NCI-H2081 (cell line): ENCODE measurements around the gene MVK.
A peak's percentile ranks its signal among the peaks of the same experiment; 100 is the strongest.
"Not testable (repeated sequence)": the region's sequence is repeated elsewhere in the genome, so short reads cannot be mapped to it uniquely, and the experiment has no call there.

Experiments
- DNase-seq, 2 experiments: peaks; one replicate each; lab custom pipeline; 2025; lab: John Stamatoyannopoulos, UW

The MVK gene

DNA sequence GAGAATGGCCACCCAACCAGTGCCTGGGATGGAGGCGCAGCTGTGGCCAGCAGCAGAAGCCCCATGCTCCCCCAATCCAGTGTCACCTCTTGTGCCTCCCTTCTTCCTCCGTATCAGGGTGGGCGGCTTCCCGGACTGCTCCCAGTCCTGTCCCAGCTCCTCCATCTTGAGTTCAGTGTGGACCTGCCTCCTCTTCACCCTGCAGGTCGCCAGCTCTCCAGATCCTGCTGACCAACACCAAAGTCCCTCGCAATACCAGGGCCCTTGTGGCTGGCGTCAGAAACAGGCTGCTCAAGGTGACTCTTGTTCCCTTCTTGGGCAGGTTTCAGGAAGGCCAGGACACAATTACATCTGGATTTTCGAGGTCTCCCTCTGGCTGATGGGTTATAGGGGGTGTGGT is 17.0 kb downstream of the MVK start:
- DNase-seq: no peak

DNA sequence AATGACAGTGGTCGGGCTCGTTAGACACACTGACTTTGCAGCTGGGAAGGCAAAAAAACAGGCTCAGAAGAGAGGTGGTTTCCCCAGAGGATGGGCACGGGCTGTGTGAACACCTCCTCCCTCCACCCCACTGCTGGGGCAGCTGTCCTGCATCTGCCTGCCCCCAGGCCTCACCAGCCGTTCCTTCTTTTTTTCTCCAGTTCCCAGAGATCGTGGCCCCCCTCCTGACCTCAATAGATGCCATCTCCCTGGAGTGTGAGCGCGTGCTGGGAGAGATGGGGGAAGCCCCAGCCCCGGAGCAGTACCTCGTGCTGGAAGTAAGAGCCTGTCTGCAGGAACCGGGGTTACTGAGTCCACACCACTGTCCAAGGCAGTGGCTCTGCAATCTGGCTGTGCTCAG is 17.4 kb downstream of the MVK start:
- no peak for DNase-seq

DNA sequence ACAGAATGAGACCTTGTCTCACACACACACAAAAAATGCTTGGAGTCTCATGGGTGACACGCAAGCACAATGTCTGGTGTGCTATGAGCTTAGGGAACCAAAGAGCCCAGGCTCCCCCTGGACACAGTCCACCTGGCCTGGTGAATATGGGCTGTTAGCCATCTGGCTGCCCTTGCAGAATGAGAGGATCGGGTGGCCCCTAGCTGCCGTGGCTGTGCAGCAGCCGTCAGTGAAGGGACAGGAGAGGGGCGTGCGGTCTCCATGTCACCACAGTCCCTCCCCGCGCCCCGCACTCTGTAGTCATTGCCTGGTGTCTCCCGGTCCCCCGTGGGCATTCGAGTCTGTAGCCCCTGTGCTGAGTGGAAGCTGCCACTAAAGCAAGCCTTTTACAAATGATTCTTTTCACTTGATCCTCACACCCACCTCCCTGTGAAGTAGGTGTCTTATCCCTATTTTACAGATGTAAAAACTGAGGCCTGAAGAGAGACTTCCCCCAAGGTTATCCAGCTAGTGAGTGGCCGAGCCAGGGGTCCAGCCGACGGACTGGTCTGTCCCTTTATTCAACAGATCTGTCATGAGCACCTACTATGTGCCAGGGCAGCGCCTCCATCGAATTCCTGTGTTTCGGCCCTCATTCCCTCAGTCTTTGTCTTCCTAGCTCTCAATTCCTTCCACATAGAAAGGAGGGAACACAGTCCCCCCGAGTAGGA is 18.8 kb downstream of the MVK start:
- DNase-seq: no peak

DNA sequence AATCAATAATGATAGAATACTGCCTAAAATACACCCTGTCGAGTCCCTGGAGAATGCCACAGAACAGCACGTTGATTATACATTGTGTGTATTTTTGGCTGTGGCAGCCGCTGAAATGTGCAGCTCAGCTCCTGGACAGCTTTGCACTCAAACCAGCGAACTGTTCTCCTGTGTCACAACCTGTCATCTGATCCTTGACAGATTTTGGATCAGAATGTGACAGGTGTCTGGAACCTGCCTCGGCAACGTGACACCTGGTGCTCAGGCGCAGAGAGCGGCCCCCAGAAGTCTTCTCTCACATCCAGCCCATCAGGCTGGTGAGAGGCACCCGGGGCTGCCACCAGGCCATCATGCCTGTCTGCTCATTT is 19.3 kb downstream of the MVK start:
- no peak for DNase-seq

DNA sequence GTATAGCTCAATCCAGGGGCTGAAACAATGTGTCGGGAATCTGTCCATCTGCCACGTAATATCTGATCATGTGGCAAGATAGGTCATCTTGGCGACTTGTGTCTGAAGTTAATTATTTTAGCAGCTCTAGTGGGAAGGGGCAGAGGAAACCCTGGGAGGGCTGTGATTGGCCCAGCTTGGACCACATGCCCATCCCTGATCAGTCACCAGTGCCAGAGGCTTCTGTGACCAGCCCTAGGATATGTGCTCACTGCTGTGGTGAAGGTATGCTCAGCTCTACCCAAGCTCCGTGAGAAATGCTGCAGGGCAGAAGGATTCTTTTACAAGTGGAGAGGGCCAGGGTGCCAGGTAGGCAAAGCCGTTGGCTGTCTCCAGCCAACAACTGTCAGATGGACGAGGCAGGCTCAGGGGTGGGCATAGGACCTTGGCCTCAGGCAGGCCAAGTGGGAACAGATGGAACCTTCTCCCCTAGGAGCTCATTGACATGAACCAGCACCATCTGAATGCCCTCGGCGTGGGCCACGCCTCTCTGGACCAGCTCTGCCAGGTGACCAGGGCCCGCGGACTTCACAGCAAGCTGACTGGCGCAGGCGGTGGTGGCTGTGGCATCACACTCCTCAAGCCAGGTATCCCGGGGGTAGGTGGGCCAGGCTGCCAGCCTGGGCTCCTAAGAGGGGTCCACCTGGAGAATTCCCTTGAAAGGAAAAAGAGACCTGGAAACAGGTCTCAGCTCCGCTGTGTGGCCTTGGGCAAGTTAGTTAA is 21.1 kb downstream of the MVK start:
- no peak for DNase-seq

DNA sequence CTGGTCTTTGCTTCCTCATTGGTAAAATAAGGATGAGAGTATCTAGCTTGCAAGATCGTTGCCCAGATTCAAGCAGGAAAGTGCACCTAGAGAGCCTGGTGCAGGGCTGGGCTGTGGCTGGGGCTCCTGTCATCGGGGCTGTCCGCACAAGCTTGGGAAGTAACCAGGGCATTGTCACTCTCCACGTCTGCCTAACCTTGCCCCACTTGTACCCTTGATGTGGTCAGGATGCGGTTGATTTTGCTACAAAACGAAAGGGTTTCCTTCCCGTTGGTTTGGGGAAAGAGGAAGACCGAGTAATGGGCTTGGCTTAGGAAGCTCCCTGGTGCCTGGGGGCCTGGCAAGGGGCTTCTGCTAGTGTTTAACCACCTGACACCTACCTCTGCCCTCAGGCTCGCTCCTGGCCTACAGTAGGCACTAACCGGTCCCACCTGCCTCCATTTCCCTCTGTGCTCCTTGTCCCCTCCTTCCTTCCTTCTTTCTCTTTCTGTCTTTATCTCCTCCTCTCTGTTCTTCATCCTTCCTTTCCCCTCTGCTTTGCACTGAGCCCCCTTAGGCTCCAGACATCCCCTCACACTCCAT is 21.8 kb downstream of the MVK start:
- DNase-seq: no peak

DNA sequence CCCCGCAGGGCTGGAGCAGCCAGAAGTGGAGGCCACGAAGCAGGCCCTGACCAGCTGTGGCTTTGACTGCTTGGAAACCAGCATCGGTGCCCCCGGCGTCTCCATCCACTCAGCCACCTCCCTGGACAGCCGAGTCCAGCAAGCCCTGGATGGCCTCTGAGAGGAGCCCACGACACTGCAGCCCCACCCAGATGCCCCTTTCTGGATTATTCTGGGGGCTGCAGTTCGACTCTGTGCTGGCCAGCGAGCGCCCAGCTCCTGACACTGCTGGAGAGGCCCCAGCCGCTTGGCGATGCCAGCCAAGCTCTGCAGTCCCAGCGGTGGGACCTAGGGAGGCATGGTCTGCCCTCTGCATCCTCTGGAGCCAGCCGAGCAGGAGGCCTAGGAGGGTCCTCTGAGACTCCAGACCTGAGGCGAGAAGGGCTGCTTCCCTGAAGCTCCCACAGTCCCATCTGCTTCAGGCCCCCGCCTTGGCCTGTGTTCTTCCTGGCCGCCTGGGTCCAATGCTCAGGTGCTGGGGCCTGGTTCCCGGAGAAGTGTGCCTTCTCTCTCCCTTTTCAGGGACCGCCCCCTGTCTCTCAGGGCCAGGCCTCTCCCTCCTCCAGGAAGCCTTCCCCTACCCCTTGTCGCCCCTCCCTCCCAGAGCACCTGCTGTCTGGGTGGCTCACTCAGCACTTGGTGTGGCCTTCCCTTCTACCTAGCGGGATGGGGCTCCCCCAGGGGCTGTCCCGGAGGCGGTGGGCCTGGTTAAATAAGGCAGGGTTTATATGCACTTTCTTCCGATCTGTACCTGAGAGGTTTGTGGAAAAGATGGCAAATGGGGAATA is 23.0 kb downstream of the MVK start:
- DNase-seq: no peak

DNA sequence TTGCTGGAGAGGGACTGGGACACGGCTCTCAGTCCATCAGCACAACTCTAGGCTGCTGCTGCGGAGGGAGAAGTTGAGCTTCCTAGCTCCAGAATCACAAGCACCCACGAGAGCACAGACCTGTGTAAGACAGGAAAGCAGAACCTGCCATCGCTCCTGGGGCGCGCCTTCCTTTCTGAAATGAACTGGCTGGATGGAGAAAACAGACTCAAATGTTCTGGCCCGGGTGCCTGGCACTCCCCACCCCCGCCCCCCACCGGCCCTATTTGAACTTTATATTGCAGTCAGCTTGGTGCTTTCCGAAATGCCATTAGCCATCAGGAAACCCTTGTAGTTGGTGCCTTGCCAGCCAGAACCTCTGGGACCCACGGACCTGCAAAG is 23.8 kb downstream of the MVK start:
- DNase-seq: no peak

DNA sequence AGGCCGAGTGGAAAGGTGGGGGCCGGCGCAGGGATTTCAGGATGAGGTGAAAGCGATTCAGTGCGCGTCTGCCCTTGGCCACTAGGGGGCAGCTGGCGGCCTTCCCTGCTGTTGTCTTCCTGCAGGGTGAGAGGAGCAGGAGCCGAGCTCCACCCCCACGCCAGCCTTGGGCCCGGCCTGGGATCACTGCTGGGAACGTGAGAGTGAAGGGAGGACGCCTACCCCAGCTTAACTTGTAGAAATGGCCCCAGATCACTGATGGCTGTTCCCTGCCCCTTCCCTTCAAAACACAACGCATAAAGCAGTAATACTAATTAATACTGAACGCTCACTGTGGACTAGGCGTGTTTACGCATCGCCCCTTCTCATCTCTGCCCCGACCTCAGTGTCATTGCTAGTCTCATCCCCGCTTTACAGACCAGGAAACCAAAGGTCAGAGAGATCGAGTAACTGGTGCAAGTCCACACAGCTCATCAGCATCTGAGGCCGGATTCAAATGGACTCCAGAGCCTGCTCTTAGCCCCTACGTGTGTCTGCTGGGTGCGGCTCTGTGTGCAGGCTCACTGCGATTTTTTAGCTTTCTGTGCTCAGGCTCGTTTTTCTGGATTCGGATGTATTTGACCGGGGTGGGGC is 24.3 kb downstream of the MVK start:
- peak; percentile 89 to 90 for DNase-seq

DNA sequence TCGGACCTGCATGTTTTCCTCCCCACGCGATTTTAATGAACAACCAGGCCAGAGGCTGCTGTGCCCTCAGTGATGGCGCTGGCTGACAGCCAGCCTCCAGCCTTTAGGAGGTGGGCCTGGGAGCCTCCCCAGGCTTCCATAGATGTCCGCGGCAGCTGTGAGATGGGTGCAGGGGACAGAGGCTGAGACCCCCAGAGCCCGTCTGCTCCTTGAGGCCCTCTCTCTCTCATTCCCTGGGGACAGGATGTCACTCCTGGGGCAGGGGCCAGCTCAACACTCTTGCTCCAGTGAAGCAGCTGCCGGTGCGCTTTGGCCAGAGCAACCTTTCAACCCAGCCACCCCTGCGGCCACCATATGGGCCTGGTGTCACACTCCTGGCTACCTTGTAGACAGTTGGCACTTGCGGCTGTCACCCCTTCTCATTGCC is 24.8 kb downstream of the MVK start:
- no peak for DNase-seq

DNA sequence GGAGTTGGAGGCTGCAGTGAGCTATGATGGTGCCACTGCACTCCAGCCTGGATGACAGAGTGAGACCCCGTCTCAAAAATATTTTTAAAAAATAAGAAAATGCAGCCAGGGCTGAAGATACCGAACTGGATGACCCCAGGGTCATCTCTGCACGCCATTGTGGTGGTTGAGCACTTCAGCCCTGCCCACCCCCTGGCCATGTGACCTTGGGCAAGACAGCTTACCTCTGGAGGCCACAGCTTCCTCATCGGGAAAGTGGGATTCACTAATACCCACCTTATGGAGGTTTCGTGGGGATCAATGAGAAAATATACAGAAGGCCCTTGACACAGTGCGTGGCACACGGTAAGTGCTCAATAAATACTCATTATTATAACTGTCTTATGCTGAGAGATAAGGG is 25.5 kb downstream of the MVK start:
- no peak for DNase-seq

DNA sequence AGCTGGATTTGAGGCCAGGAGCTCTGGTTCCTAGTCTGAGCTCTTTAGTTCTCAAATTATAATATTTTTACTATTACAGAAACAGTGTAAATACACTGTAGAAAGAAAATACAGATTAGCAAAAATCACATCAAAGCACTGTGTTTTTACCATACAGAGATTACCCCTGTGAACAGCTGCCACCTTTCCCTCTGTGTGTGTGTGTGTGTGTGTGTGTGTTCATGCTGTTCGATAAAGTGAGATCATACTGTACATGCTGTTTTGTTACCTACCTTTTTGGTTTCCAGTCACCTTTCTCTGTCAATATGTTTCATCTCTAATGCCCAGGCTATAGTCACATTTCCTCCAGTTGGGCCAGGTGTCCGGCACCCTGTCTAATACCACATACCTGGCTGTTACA is 26.9 kb downstream of the MVK start:
- peak in 1 of 2 experiments; percentile 47 for DNase-seq

DNA sequence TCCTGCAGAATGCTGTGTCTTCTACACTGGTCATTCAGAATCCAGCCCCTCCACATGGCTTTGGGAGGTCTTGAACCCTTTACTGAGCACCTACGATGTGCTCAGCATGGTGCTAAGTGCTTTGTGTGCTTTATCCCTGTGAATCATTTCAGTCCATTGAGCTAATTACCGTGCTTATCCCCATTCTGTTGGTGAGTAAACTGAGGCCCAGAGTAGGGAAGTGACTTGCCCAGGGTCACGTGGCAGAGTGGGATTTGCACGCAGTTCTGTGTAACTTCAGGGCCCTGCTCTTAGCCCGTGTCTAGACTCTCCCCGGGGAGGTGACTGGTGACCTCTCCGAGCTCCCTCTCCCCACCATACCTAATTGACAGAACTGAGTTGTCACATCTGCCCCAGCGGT is 27.4 kb downstream of the MVK start:
- no peak for DNase-seq

DNA sequence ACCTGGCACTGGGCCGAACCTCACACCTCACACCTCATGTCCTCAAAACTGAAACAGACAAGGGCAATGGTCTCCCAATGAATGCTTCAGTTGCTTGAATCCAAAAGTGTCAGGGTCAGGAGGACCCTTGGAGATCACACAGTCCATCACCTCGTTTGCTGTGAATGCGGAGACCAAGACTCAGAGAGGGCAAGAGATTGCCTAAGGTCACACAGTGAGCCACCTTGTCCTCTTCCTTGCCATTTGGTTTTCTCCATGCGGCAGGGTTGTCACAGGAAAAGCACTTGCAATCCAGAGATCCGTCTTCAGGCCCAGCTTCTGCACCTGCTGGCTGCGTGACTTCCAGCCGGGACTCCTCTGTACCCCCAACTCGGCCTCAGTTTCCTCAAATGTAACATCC is 28.0 kb downstream of the MVK start:
- no peak for DNase-seq

DNA sequence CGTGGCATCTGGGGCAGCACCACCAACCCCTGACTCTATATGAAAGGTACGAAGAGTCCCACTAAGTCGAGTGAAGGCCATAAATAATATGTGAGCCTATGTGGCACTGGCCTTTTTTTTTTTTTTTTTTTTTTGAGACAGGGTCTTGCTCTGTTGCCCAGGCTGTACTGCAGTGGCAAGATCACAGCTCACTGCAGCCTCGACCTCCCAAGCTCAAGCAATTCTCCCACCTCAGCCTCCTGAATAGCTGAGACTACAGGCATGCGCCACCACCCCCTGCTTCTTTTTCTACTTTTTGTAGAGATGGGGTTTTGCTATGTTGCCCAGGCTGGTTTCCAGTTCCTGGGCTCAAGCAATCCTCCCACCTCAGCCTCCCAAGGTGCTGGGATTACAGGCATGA is 28.5 kb downstream of the MVK start:
- DNase-seq: not testable (repeated sequence)

DNA sequence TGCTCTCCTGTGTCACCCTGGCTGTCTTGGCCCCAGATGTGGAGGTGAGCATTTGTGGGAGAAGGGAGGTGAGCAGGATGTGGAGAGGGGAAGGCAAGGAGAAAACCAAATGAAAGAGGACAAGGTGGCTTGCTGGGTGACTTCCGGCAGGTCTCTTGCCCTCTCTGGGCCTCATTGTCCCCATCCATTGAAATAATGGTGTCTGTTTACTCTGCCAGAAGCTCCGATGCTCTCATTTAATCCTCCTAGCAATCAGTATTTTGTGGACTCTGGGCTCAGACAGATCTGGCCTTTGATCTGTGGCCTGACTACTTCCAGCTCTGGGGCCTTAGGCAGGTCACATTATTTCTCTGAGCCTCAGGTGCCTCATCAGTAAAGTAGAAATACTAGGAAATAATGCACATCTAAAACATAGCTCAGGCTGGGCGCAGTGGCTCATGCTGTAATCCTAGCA is 30.6 kb downstream of the MVK start:
- no peak for DNase-seq

DNA sequence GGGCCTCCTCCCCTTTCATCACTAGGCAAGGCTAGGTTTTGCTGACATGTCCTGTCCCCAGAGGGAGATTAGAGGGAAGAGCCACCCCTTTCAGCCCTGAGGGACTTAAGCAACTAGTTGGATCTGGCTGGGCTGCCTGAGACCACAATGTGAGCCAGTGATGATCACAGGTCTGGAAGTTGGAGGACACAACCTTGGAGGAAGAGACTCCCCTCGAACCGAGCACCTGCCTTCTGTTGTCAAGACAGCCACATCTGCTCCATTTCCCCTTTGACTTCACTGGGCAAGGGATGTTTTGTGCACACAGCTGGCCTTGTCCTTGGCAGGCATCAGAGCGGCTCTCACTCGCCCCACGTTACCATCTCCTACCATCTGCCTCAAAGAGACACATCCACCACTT is 31.4 kb downstream of the MVK start:
- DNase-seq: peak in 1 of 2 experiments; percentile 53

DNA sequence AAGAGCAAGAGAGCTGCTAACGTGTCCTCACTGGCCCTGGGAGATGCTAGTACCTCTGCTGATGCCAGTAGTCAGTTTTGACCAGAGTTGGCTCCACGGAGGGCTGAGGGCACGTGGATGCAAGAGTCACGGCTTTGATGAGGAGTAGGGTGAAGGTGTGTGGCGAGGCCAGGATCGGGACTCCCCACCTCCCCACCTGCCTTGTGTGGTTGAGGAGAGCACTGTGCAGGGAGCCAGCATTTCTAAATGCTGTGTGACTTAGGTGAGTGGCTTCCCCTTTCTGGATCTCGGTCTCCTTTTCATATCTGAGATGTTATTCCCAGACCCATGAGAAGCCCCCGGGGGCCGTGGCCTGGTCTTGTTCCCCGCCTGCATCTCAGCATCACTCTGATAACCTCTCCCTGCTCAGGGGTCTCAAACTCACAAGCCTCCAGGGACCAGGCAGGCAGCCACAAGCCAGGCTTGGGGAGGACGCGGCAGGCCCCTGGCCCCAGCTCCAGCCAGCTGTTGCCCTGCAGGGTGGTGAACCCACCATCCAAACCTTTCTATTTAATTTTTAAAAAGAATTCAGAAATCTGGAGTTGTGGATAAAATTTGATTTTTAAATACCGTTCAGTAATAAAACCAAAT is 32.1 kb downstream of the MVK start:
- DNase-seq: no peak

DNA sequence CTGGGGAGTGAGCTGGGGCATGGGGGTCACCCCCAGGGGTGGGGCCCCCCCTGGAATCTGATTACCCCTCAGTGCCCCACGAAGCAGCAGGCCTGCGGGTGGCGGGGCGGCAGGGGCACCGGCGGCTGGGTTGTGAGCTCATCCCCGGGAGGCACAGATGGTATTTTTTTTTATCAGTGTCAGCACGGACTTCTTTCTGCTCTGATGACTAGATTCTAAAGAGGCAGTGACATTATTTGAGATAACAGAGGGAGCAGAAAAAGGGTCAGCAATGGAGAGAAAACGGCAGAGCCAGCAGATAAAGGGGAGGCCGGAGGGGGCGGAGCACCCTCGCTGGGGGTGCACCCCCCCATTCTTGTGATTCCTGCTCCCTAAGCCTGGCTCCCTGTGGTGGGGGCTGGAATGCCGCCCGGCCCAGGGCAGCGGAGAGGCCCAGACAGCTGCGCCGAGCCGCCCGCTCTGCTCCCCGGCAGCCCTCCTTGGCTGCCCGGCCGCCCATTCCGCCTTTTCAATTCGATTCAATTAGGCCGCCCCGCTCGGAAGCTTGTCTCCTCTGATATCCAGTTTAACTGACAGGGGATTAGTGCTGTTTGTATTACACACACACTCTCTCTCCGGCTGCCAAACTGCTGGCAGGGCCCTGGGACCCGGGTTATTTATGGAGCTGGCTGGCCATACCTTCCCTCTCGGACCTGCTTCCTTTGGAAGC is 32.9 kb downstream of the MVK start:
- DNase-seq: peak; percentile 78 to 86

DNA sequence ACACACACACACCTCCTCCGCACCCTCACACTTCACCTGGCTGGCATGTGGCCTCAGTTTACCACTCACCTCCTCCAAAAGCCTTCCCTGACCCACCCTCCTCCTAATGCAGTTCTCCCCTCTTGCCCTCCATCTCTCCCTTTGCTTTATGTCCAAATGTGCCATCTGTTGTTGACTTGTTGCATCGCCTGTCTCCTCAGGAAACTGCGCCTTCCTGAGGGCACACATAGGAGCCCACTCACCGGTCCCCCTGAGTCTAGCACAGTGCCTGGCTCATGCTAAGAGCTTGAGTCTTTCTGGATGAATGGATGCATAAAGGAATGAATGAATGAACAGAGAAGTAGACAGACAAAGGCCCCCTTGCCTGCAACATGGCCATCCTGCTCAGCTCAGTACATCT is 34.0 kb downstream of the MVK start:
- DNase-seq: no peak

DNA sequence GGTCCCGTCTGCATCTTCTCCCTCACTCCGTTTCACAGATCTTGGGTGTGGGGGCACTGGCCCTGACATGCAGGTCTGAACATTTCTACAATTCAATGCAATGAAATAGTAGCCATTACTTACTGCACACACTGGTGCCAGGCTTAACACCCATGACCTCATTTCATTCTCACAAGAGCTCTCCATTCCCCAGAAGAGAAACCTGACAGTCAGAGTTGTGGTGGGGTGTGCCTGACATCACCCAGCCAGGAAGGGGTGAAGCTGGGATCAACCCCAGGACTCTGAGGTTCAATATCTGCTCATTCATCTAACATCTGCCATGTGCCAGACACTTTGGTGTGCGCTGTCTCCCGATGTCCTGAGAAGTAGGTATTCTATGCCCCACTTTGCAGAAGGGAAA is 34.7 kb downstream of the MVK start:
- no peak for DNase-seq
